AG04450 (cell line): ENCODE data around the gene RPUSD3. TPM values are rescaled to one million over a fixed set of nuclear protein-coding genes. Genes with fewer than 3 reads are reported as not detected.

Source experiments
- CTCF ChIA-PET: fragments of 300-600, 350-600 bp; formaldehyde crosslinking; extraction: SDS; loops from one replicate; lab custom pipeline; 2022; ENCODE audit warnings: antibody characterized with exemption, inconsistent platforms; lab: Charles Lee
- POLR2A ChIA-PET: fragments of 350-600 bp; formaldehyde crosslinking; extraction: SDS; loops from one replicate; lab custom pipeline; 2021; ENCODE audit warnings: antibody characterized with exemption, inconsistent platforms; lab: Yijun Ruan, JAX
- DNase-seq: peaks from one replicate; pipeline ENCODE4 v3.0.0-alpha.2; 2011; ENCODE audit warnings: low read depth, low spot score
- H3K27ac ChIP-seq: one replicate; pipeline ENCODE4 v1.5.1; 2012; ENCODE audit warnings: low read depth, low read length, control low read depth
- H3K27me3 ChIP-seq: one replicate; pipeline ENCODE4 v1.6.0; 2012; ENCODE audit warnings: low read length; ENCODE audit not compliant: control insufficient read depth, insufficient read depth
- H3K4me3 ChIP-seq: 2 replicates; pipeline ENCODE4 v1.5.1; 2011; ENCODE audit warnings: mild to moderate bottlenecking, low read depth, low read length, control low read depth
- H3K9me3 ChIP-seq: 2 replicates; pipeline ENCODE4 v1.5.1; 2012; ENCODE audit warnings: low read length; ENCODE audit not compliant: control insufficient read depth, insufficient read depth
- polyA plus RNA-seq: library from polyadenylated mRNA; depleted of rRNA; stranded (reverse); fragments of >200 nt; gene quantifications from 2 replicates; pipeline ENCODE4 v1.2.3, GENCODE V29; 2011
- TF ChIP-seq, protein P1 (sequence below): IDR thresholded peaks from 2 replicates; pipeline ENCODE4 v1.5.1; 2011; ENCODE audit warnings: low read depth, low read length, control low read depth, inconsistent platforms

The RPUSD3 gene
- polyA plus RNA-seq, 1 experiment = 29.0 TPM

DNA sequence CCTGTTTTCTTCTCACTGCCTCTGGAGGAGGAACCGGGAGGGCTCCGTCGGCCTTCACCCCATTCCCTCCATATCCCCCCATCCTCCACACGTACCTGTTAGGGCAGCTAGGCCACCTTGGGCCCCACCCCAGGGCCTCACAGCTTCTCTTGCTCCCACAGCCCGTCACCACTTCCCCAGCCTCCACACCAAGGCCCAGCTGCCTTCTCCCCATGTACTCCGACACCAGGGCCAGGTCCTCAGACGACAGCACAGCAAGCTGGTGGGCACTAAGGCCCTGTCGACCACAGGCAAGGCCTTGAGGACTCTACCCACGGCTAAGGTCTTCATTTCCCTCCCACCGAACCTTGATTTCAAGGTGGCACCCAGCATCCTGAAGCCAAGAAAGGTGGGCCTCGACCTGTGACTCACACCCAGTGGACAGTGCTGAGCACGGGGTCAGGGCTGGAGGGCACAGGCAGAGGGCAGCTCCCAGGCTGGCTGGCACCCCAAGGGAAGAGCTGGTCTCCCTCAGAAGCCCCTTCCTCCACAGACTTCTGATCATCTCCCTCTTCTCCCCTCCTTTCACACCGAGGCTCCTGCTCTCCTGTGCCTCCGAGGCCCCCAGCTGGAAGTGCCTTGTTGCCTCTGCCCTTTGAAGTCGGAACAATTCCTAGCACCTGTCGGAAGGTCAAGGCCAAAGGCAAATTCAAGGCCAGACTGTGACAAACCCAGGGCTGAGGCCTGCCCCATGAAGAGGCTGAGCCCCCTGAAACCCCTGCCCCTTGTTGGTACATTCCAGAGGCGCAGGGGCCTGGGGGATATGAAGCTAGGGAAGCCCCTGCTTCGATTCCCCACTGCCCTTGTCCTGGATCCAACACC lies 9.1 kb downstream of the RPUSD3 start:
- Histone ChIP-seq H3K4me3 (no peak overlapping the region), H3K9me3 (no peaks in the 10 kb centered on the region), H3K27me3 (no peaks in the 10 kb centered on the region), H3K27ac (no peak overlapping the region)
- ChIA-PET CTCF (interaction anchor here (1.2 kb wide), 1 partner anchor 15 kb away, joined by 9 read pairs; no protein-coding TSS in a partner anchor), POLR2A (interaction anchor here (0.6 kb wide), 1 partner anchor 352 kb away, joined by 8 read pairs; no protein-coding TSS in a partner anchor)
- DNase-seq = no peak
- TF ChIP-seq, protein P1, sequence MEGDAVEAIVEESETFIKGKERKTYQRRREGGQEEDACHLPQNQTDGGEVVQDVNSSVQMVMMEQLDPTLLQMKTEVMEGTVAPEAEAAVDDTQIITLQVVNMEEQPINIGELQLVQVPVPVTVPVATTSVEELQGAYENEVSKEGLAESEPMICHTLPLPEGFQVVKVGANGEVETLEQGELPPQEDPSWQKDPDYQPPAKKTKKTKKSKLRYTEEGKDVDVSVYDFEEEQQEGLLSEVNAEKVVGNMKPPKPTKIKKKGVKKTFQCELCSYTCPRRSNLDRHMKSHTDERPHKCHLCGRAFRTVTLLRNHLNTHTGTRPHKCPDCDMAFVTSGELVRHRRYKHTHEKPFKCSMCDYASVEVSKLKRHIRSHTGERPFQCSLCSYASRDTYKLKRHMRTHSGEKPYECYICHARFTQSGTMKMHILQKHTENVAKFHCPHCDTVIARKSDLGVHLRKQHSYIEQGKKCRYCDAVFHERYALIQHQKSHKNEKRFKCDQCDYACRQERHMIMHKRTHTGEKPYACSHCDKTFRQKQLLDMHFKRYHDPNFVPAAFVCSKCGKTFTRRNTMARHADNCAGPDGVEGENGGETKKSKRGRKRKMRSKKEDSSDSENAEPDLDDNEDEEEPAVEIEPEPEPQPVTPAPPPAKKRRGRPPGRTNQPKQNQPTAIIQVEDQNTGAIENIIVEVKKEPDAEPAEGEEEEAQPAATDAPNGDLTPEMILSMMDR = no peak

DNA sequence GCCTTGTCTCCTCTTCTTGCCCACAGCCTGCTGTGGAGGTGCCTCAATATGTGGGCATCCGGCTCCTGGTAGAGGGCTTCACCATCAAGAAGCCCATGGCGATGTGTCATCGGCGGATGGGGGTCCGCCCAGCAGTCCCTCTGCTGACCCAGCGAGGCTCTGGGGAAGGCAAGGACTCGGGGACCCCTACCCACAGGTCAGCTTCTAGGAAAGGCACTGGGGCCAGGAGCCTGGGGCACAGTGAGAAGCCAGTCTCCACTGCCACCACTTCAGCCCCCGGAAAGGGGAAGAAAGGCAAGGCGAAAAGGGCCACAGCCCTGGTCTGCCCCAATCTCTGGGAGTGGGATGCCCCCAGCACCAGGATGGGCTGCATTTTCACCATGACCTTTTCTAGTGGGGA lies 10.7 kb downstream of the RPUSD3 start:
- POLR2A ChIA-PET = no interaction called here
- TF ChIP-seq, protein P1 = no peak
- no peak for DNase-seq
- no peaks in the 10 kb centered on the region for H3K9me3 ChIP-seq
- H3K27ac ChIP-seq = no peak overlapping the region
- CTCF ChIA-PET = no interaction called here
- no peak overlapping the region for H3K4me3 ChIP-seq
- no peaks in the 10 kb centered on the region for H3K27me3 ChIP-seq

DNA sequence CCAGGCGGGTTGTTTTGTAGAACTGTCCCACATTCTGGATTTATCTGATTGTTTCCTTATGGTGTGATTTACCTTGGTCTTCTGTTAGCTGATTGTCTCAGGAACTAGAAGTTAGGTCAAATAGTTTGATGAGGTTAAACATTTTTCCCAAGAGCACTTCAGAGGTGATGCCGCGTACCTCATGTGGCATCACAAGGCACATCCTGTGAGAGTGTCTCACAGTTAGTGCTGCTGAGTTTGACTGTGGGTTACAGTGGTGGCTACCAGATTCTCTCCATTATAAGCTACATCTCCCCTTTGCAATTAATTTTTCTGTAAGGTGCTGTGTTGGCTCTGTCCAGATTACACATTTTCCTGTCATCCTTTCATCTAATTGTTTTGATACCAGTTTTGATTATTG lies 12.6 kb downstream of the RPUSD3 start:
- TF ChIP-seq, protein P1 = no peak
- Histone ChIP-seq H3K4me3 (no peak overlapping the region), H3K27ac (no peak overlapping the region), H3K27me3 (no peaks in the 10 kb centered on the region), H3K9me3 (no peaks in the 10 kb centered on the region)
- ChIA-PET CTCF (interaction anchor here (0.6 to 1.3 kb wide), 2 partner anchors 102 to 195 kb away, joined by 4 to 5 read pairs; no protein-coding TSS in a partner anchor), POLR2A (interaction anchor here (0.6 kb wide), 2 partner anchors 10 to 1737 kb away, joined by 4 read pairs; no protein-coding TSS in a partner anchor)
- DNase-seq = no peak

DNA sequence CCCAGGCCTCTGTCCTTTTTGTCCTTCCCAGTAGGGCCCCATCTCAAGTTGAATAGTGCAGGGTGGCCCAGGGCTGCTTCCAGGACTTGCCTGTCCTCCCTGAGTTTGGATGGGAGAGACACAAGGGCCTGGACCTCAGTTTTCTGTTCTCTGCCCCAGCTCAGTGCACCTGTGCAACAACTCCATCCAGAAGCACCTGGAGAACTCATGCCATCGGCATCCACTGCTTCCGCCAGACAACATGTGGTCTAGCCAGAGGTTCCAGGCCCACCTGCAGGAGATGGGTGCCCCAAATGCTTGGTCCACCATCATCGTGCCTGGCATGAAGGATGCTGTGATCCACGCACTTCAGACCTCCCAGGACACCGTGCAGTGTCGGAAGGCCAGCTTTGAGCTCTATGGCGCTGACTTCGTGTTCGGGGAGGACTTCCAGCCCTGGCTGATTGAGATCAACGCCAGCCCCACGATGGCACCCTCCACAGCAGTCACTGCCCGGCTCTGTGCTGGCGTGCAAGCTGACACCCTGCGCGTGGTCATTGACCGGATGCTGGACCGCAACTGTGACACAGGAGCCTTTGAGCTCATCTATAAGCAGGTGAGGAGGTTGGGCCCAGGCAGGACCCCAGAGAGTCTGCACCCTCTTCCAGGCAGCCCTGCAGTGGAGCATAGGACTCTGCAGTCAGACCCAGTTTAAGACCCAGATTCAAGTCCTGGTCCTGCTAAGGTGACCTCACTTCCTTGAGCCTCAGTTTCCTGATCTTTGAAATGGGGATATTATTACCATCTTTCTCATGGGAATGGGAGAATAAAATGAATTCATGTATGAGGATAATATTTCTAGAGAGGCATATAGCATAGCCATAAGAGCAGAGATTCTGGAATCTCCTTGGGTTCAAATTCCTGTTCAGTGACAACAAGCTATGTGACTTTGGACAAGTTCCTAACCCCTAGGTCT lies 14.7 kb downstream of the RPUSD3 start:
- Histone ChIP-seq H3K27me3 (no peaks in the 10 kb centered on the region), H3K4me3 (no peak overlapping the region), H3K9me3 (no peaks in the 10 kb centered on the region), H3K27ac (no peak overlapping the region)
- CTCF ChIA-PET = no interaction called here
- no peak for DNase-seq
- POLR2A ChIA-PET = no interaction called here
- TF ChIP-seq, protein P1 = no peak
